ENCODE results near the gene FASTK.
"Not testable (repeated sequence)": the region's sequence is repeated elsewhere in the genome, so short reads cannot be mapped to it uniquely, and the experiment has no call there.

Gene FASTK

GRCh38 chr7:151043959-151044358 is 36.6 kb downstream of the FASTK start:
- no peak for DNase-seq

GRCh38 chr7:151043449-151043848 is 37.2 kb downstream of the FASTK start:
- not testable (repeated sequence) for DNase-seq

- no peak for DNase-seq
Observed at GRCh38 chr7:151040616-151041375, 39.8 kb downstream of the FASTK start.

DNA sequence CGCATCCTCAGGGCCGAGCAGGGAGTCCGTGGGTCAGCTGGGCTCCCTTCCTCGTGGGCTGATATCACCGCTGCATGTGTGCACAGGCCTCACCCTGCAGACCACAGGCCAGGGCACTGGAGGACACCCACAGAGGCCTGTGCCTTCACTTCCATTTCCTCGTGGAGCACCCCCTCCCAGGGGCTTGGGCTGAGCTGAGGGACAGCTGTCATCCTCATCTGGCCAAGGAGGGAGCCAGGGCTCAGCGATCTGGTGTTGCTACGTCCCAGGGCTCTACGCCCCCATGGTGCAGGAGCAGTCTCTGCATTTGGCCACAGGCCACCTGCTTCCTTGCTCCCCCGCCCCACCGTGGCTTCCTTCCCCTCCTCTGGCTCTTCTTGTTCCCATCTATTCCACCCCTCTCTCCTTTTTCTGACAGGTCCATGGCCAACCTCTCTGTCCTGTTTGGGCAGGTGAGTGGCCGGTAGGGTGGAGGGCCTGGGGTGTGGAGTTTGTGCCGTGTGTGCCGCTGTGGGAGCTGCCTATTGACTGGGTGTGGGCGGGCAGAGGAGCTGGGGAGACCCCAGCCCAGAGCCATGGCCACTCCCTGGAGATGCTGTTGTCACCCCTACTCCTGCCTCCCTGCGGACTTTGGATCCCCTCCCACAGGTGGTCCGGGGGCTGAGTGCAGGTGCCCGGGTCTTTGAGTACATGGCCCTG is 40.6 kb downstream of the FASTK start:
- no peak for DNase-seq

DNA sequence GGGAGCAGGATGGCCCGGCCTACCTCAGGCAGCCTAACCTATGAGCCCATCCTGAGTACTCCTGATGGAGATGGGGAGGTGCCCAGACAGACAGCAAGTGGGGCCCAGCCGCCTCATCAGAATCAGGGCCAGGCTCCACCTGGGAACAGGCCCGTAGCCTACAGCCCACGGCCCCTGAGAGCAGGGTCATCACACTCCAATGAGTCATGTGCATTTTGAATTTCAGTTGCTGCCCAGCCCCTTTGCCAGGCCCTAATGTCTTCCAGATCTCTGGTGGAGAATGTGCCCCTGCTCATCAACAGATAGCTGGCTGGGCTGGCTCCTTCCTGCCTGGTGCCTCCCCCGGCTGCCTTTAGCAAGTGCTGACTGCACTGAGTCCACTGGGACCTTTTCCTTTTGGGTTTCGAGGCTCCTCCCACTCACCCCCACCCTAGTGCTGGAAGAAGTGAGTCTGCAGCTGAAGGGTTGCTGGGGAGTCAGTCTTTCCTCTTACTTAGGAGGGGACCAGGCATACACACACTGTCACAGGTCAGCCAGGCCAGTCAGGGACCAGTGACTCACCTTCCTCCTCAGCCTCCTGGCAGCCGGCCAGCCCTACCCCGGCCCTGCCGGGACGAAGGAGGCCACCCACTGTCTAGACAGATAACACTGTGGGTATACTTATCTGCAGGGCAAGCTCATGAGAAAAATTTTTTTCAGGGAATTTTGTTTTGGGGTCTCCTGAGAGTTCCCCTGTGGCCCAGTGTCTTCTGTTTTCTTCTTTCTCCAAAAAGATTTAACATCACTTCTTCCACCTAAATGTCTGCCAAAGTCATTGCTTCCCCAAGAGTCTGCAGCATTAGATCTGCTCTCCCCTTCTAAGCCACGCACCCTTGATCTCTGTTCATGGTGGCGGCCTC is 41.4 kb downstream of the FASTK start:
- DNase-seq, result peak; percentile 35

DNA sequence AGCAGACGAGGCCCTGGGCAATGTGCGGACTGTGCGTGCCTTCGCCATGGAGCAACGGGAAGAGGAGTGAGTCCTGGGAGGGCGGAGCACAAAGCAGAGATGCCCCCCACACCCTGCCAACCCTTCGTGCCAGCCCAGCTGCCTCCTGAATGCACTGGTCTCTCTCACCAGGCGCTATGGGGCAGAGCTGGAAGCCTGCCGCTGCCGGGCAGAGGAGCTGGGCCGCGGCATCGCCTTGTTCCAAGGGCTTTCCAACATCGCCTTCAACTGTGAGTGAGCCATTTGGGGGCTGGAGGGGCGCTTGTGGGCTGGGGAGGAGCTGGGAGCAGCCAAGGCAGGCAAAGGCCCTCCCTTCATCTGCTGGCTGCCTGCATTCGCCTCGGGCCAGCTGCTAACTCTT is 44.7 kb downstream of the FASTK start:
- DNase-seq, result no peak

DNA sequence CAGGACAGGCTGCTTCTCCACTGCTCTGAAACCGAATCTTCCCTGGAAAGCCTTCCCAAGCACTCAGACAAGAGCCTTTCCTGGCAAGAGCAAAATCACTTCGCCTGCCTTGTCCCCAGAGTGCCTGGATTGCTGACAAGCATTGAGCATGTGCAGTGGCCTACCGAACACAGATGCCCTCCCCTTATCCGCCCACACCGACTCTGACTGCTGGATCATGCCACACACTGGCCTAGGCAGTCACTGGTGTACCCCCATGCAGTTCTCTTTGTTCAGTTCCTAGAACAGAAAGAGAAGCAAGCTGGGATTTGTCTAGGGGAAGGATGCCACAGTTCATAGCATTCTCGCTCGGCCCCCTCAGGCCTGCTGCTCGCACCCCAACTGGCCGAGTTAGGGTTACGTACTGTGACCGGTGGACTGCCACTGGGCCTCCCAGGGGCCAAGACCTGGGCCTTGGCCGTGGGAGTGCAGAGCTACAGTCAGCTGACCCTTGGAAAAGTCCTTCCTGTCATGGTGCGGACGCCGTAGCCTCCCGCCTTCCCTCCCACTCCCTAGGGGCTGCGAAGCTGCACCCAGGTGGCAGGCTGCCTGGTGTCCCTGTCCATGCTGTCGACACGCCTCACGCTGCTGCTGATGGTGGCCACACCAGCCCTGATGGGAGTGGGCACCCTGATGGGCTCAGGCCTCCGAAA is 45.4 kb downstream of the FASTK start:
- DNase-seq, result no peak

GRCh38 chr7:151034312-151035025 is 46.1 kb downstream of the FASTK start:
- no peak for DNase-seq

DNA sequence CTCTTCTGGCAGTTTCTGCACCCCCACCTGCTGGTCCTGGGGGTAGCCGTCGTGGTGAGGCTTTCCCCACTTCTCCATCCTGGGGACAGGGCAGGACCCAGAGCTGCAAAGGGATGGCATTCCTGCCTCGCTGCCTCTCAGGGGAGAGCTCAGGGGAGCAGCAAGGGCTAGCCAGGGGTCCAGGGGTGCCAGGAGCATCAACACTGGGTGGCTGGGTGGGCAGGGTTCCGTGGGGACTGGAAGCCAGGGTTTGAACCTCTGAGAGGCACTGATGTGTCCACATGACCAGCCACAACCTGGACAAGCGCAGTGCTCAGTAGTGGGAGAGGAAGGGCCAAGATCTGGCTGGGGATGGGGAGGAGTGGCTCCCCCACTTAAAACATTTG is 46.8 kb downstream of the FASTK start:
- DNase-seq, result no peak

GRCh38 chr7:151032936-151033863 is 47.4 kb downstream of the FASTK start:
- DNase-seq, result no peak

GRCh38 chr7:151031011-151031410 is 49.6 kb downstream of the FASTK start:
- DNase-seq, result no peak

- DNase-seq, result no peak
Observed at GRCh38 chr7:151028948-151029501, 51.6 kb downstream of the FASTK start.

DNA sequence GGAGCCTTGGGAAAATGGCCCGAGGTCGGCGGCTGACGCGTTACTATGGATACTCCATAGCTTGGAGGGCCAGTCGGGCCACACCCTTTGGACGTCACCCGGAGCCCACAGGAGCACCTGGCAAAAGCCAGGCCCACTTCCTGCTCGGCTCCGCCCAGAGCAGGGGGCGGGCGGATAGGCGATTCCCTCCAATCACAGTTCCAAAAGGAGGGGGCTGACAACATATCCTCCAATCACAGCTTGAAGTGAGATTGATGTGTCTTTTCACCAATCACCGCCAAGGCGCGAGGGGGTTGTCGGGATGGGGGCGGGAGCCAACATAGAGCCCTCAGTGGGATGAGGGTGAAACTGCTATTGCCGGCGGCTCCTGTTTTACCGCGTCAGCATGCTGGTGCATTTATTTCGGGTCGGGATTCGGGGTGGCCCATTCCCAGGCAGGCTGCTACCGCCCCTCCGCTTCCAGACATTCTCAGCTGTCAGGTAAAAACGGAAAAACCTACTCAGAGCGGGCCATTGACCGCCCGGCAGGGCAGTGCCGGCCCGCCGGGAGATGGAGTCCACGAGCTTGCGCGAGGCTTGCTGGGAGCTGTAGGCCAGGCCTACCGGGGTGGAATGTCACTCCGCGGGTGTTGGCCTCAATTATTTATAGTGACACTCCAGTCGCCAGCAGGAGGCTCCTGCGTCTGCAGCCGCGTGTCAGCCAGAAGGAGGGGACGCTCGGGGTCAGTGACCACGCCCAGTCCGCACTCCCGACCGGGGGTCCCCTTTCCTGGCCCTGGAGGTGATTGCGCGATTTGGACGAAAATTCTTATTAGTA is 52.3 kb downstream of the FASTK start, which contains the start of gene ABCB8:
ABCB8 (plus strand) TSS at position 320 of the 817 bp plus-strand sequence; CDS start at position 386, 66 bp downstream.
- peak; percentile 100 for DNase-seq

GRCh38 chr7:151027728-151028130 is 52.9 kb downstream of the FASTK start:
- not testable (repeated sequence) for DNase-seq

DNA sequence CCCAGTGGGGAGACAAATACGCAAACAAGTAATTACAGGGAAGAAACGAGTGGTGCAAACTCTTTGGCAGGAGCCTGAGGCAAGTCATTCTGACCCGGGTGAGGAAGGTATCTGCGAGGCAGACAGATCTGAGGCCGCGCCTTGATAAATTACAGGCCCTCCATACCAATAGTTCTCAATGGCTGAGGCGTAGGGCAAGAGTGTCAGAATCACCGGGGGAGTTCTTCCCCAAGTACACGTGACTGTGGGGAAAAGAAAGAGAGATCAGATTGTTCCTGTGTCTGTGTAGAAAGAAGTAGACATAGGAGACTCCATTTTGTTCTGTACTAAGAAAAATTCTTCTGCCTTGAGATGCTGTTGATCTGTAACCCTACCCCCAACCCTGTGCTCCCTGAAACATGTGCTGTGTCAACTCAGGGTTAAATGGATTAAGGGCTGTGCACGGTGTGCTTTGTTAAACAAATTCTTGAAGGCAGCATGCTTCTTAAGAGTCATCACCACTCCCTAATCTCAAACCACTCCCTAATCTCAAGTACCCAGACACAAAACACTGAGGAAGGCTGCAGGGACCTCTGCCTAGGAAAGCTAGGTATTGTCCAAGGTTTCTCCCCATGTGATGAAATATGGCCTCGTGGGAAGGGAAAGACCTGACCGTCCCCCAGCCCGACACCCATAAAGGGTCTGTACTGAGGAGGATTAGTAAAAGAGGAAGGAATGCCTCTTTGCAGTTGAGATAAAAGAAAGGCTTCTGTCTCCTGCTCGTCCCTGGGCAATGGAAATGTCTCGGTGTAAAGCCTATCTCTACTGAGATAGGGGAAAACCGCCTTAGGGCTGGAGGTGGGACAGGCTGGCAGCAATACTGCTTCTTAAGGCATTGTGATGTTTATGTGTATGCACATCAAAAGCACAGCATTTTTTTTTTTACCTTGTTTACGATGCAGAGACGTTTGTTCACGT is 53.6 kb downstream of the FASTK start:
- not testable (repeated sequence) for DNase-seq
